Esophagus muscularis mucosa (tissue), 4 donors: ENCODE results near the gene KRT86.

Experiments
- CTCF ChIP-seq, 3 experiments: fragments of 200-600 bp in 2 of 3; fragments of 450-650 bp in 1 of 3; sonication (generic) in 2 of 3; IDR thresholded peaks; one replicate each; pipeline ENCODE4 v1.5.1; 2017 to 2019; ENCODE audit warnings: antibody characterized with exemption in 3 of 3, mild to moderate bottlenecking in 2 of 3, moderate library complexity in 1 of 3
- EP300 ChIP-seq: sonication (generic); formaldehyde crosslinking; IDR thresholded peaks from one replicate; pipeline ENCODE4 v1.6.1; 2017; ENCODE audit warnings: antibody characterized with exemption
- POLR2A ChIP-seq: fragments of 450-650 bp; IDR thresholded peaks from one replicate; pipeline ENCODE4 v1.6.1; 2017; ENCODE audit warnings: antibody characterized with exemption, moderate library complexity, mild to moderate bottlenecking, low read depth
- POLR2AphosphoS5 ChIP-seq, 2 donors: sonication (generic); formaldehyde crosslinking; IDR thresholded peaks; one replicate each; pipeline ENCODE4 v1.6.1; 2017; ENCODE audit warnings: antibody characterized with exemption in 2 of 2

DNA sequence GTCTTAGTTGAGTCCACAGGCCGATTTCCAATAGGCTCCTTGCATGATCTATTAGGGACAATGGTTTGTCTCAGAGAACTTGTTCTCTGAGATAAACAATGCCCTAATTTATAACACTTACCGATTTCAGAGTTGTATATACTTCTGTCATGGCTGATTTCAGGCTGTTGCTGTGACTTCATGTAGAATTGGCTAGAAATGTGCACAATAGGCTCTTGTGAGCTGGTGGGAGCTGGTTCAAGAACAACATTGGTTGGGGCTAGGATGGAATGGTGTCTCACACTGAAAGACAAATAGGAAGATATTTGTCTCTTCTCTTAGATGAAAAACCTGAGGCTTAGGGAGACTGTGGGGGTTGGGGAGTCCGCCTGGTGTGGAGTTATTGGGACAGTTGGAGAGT lies 6.7 kb upstream of the KRT86 start:
- no peak for TF ChIP-seq CTCF (IDR thresholded peaks at IDR 0.05)
- TF ChIP-seq POLR2A: no peak
- TF ChIP-seq POLR2AphosphoS5 (IDR thresholded peaks at IDR 0.05): no peak
- TF ChIP-seq EP300: no peak
